HepG2 (cell line): ENCODE data around the gene DDC. TPM values are rescaled to one million over a fixed set of nuclear protein-coding genes. Genes with fewer than 3 reads are reported as not detected.

Experiments used
- CCDC6 ChIP-seq: sonication (generic); formaldehyde crosslinking; IDR thresholded peaks from 2 replicates; pipeline ENCODE4 v1.8.1; 2022; ENCODE audit warnings: mild to moderate bottlenecking, missing genetic modification reagents, moderate library complexity
- KDM4B ChIP-seq: sonication (generic); formaldehyde crosslinking; IDR thresholded peaks from 2 replicates; pipeline ENCODE4 v1.4.0; 2020; ENCODE audit warnings: missing genetic modification reagents
- KMT2A ChIP-seq: sonication (generic); formaldehyde crosslinking; IDR thresholded peaks from 2 replicates; pipeline ENCODE4 v1.4.0; 2020; ENCODE audit warnings: missing genetic modification reagents
- MAFG ChIP-seq: sonication (generic); formaldehyde crosslinking; IDR thresholded peaks from 2 replicates; pipeline ENCODE4 v1.5.1; 2020; ENCODE audit warnings: mild to moderate bottlenecking, missing genetic modification reagents
- RARA ChIP-seq: IDR thresholded peaks from 2 replicates; pipeline ENCODE4 v1.6.1; 2016; ENCODE audit warnings: missing genetic modification reagents, missing compliant biosample characterization
- THYN1 ChIP-seq: sonication (generic); formaldehyde crosslinking; IDR thresholded peaks from 2 replicates; pipeline ENCODE4 v1.8.1; 2023; ENCODE audit warnings: low read depth, mild to moderate bottlenecking, moderate library complexity, missing genetic modification reagents, borderline replicate concordance
- XRCC5 ChIP-seq: fragments of 200-400 bp; formaldehyde crosslinking; optimal IDR thresholded peaks from 2 replicates; pipeline ENCODE3; 2017; ENCODE audit warnings: mild to moderate bottlenecking, low read length
- ZFP37 ChIP-seq: sonication (generic); formaldehyde crosslinking; IDR thresholded peaks from 2 replicates; pipeline ENCODE4 v1.4.0; 2020; ENCODE audit warnings: missing genetic modification reagents, borderline replicate concordance
- ZNF24 ChIP-seq: fragments of 450-650 bp; IDR thresholded peaks from 2 replicates; pipeline ENCODE4 v1.6.1; 2017; ENCODE audit warnings: antibody characterized with exemption, mild to moderate bottlenecking
- ZNF281 ChIP-seq: sonication (generic); formaldehyde crosslinking; IDR thresholded peaks from 2 replicates; pipeline ENCODE4 v1.4.0; 2020; ENCODE audit warnings: missing genetic modification reagents, borderline replicate concordance
- ZNF563 ChIP-seq: sonication (generic); formaldehyde crosslinking; IDR thresholded peaks from 2 replicates; pipeline ENCODE4 v1.8.0; 2022; ENCODE audit warnings: mild to moderate bottlenecking, moderate library complexity, missing genetic modification reagents
- ZNF784 ChIP-seq: sonication (generic); formaldehyde crosslinking; IDR thresholded peaks from 2 replicates; pipeline ENCODE4 v1.5.1; 2020; ENCODE audit warnings: missing genetic modification reagents, mild to moderate bottlenecking, borderline replicate concordance
- polyA plus RNA-seq, 8 experiments: library from polyadenylated mRNA; depleted of rRNA in 3 of 8; stranded (reverse) in 7 of 8; unstranded in 1 of 8; fragments of >200 nt; fragmentation: Illumina TruSeq in 4 of 8; extraction: Trizol in 4 of 8; gene quantifications; 2 replicates each; pipeline versions ENCODE4 v1.2.1 to v1.2.3, GENCODE V29; 2011 to 2016; ENCODE audit warnings: low read depth in 4 of 8, missing spikeins in 1 of 8, mixed read lengths in 1 of 8; ENCODE audit not compliant: insufficient read depth in 1 of 8
- total RNA-seq, 5 experiments: library from RNA; depleted of rRNA; stranded (reverse); fragments of >200 nt; fragmentation: Illumina TruSeq; extraction: Trizol; gene quantifications; 2 replicates each; pipeline ENCODE4 v1.2.3, GENCODE V29; 2016; ENCODE audit warnings: low read depth in 1 of 5
- TF ChIP-seq, protein P1 (sequence below): IDR thresholded peaks from 2 replicates; pipeline ENCODE4 v1.6.1; 2016; ENCODE audit warnings: low read depth, missing genetic modification reagents, missing compliant biosample characterization

The DDC gene
- total and polyA plus RNA-seq, 2 of the 13 experiments (the other 11 are each of a cell fraction or from before 2014, with no cell fraction given): 11.7 to 93.3 TPM

- TF ChIP-seq, protein P1, sequence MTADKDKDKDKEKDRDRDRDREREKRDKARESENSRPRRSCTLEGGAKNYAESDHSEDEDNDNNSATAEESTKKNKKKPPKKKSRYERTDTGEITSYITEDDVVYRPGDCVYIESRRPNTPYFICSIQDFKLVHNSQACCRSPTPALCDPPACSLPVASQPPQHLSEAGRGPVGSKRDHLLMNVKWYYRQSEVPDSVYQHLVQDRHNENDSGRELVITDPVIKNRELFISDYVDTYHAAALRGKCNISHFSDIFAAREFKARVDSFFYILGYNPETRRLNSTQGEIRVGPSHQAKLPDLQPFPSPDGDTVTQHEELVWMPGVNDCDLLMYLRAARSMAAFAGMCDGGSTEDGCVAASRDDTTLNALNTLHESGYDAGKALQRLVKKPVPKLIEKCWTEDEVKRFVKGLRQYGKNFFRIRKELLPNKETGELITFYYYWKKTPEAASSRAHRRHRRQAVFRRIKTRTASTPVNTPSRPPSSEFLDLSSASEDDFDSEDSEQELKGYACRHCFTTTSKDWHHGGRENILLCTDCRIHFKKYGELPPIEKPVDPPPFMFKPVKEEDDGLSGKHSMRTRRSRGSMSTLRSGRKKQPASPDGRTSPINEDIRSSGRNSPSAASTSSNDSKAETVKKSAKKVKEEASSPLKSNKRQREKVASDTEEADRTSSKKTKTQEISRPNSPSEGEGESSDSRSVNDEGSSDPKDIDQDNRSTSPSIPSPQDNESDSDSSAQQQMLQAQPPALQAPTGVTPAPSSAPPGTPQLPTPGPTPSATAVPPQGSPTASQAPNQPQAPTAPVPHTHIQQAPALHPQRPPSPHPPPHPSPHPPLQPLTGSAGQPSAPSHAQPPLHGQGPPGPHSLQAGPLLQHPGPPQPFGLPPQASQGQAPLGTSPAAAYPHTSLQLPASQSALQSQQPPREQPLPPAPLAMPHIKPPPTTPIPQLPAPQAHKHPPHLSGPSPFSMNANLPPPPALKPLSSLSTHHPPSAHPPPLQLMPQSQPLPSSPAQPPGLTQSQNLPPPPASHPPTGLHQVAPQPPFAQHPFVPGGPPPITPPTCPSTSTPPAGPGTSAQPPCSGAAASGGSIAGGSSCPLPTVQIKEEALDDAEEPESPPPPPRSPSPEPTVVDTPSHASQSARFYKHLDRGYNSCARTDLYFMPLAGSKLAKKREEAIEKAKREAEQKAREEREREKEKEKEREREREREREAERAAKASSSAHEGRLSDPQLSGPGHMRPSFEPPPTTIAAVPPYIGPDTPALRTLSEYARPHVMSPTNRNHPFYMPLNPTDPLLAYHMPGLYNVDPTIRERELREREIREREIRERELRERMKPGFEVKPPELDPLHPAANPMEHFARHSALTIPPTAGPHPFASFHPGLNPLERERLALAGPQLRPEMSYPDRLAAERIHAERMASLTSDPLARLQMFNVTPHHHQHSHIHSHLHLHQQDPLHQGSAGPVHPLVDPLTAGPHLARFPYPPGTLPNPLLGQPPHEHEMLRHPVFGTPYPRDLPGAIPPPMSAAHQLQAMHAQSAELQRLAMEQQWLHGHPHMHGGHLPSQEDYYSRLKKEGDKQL: 0 out of 2 replicates have a peak, but pooled peaks have one; percentile 45
- TF ChIP-seq KMT2A (0 out of 2 replicates have a peak, but pooled peaks have one; percentile 37), ZFP37 (no peak), RARA (peak; percentile 57; the same call in 1 of the 2 replicates), ZNF24 (no peak), ZNF281 (CRISPR knock-in tag) (peak; percentile 37; the same call in 1 of the 2 replicates), ZNF784 (CRISPR knock-in tag) (no peak), XRCC5 (peak; percentile 33), KDM4B (CRISPR knock-in tag) (no peak), MAFG (no peak), ZNF563 (CRISPR knock-in tag) (no peak), CCDC6 (no peak), THYN1 (CRISPR knock-in tag) (no peak)
These were observed at the start of gene DDC (continued) for GRCh38 chr7:50564640-50565558.
